Frontal cortex (tissue), 4 donors: Measurements from ENCODE around the gene SMARCA4. TPM values are rescaled to one million over a fixed set of nuclear protein-coding genes. Genes with fewer than 3 reads are reported as not detected.

Source experiments
- DNase-seq, 2 donors: peaks; one replicate each; pipeline ENCODE4 v3.0.0; 2012; ENCODE audit warnings: low spot score in 2 of 2
- FAIRE-seq: peaks from 2 replicates; lab custom pipeline; 2012; peaks lifted over from hg19 to GRCh38; lab: Jason Lieb, UNC
- total RNA-seq: library from RNA; depleted of rRNA; stranded (reverse); fragments of >200 nt; gene quantifications from one replicate; pipeline ENCODE4 v1.2.3, GENCODE V29; 2014
- donor health status: control.
- donor health status: control.
- donor health status: control.

Gene SMARCA4
- 85.2 TPM for total RNA-seq

GRCh38 chr19:10960314-10961072 is at the start of gene SMARCA4:
SMARCA4 (plus strand) TSS chr19:10961030; CDS start chr19:10984152, 23,122 bp downstream.
- peak; percentile 99 to 100 for DNase-seq
- no peak for FAIRE-seq

GRCh38 chr19:10911579-10912363 is 49.1 kb upstream of the SMARCA4 start:
- no peak for DNase-seq
- no peak for FAIRE-seq

- FAIRE-seq = no peak
- no peak for DNase-seq
These were observed 48.2 kb upstream of the SMARCA4 start for GRCh38 chr19:10912619-10913018.

- no peak for FAIRE-seq
These were observed 47.0 kb upstream of the SMARCA4 start for GRCh38 chr19:10913716-10914340.

GRCh38 chr19:10915130-10916091 is 45.4 kb upstream of the SMARCA4 start:
- DNase-seq (no peak), FAIRE-seq (no peak)

More at GRCh38 chr19:10913716-10914340, 47.0 kb upstream of the SMARCA4 start:
- DNase-seq = no peak

- FAIRE-seq (no peak), DNase-seq (no peak)
These were observed 44.2 kb upstream of the SMARCA4 start for GRCh38 chr19:10916602-10917001.

- no peak for DNase-seq
- no peak for FAIRE-seq
These were observed 42.5 kb upstream of the SMARCA4 start for GRCh38 chr19:10918359-10918758.

- DNase-seq (no peak), FAIRE-seq (no peak)
These were observed 41.2 kb upstream of the SMARCA4 start for GRCh38 chr19:10919352-10920287.

- no peak for FAIRE-seq
- DNase-seq = no peak
These were observed 40.6 kb upstream of the SMARCA4 start for GRCh38 chr19:10920288-10920655.

GRCh38 chr19:10920781-10921180 is 40.0 kb upstream of the SMARCA4 start:
- FAIRE-seq (no peak), DNase-seq (no peak)

- no peak for FAIRE-seq
- no peak for DNase-seq
These were observed 39.5 kb upstream of the SMARCA4 start for GRCh38 chr19:10921199-10921909.

GRCh38 chr19:10921910-10922637 is 38.8 kb upstream of the SMARCA4 start:
- no peak for FAIRE-seq
- DNase-seq = no peak

- DNase-seq (no peak), FAIRE-seq (no peak)
These were observed 38.2 kb upstream of the SMARCA4 start for GRCh38 chr19:10922638-10923014.

- DNase-seq = no peak
- no peak for FAIRE-seq
These were observed 37.3 kb upstream of the SMARCA4 start for GRCh38 chr19:10923260-10924112.

GRCh38 chr19:10924597-10924996 is 36.2 kb upstream of the SMARCA4 start:
- FAIRE-seq (no peak), DNase-seq (no peak)
